Vagina (tissue), 2 donors: ENCODE results near the gene PSMA8. TPM values are rescaled to one million over a fixed set of nuclear protein-coding genes. Genes with fewer than 3 reads are reported as not detected.

ENCODE experiments used
- DNase-seq, 2 donors: peaks; one replicate each; pipeline ENCODE4 v3.0.0-alpha.2; 2017; ENCODE audit errors: extremely low spot score in 2 of 2
- H3K27ac ChIP-seq: fragments of 200-600 bp; sonication (generic); one replicate; pipeline ENCODE4 v1.5.1; 2019
- H3K27me3 ChIP-seq: fragments of 200-600 bp; sonication (generic); one replicate; pipeline ENCODE4 v1.5.1; 2019
- H3K36me3 ChIP-seq, 2 donors: fragments of 200-600 bp; sonication (generic); one replicate each; pipeline ENCODE4 v1.5.1; 2017 to 2019
- H3K4me1 ChIP-seq: fragments of 200-600 bp; sonication (generic); one replicate; pipeline ENCODE4 v1.5.1; 2019
- H3K4me3 ChIP-seq, 2 donors: fragments of 200-600 bp; sonication (generic); 1 replicate in 1 of 2; 2 replicates in 1 of 2; pipeline ENCODE4 v1.5.1; 2016 to 2019
- H3K9me3 ChIP-seq: fragments of 200-600 bp; sonication (generic); one replicate; pipeline ENCODE4 v1.5.1; 2019
- POLR2A ChIP-seq, 2 donors: fragments of 450-650 bp; IDR thresholded peaks; one replicate each; pipeline ENCODE4 v1.6.1; 2017; ENCODE audit warnings: antibody characterized with exemption in 2 of 2, mild to moderate bottlenecking in 2 of 2, moderate library complexity in 2 of 2
- POLR2AphosphoS5 ChIP-seq, 2 donors: sonication (generic); formaldehyde crosslinking; IDR thresholded peaks; one replicate each; pipeline ENCODE4 v1.9.0; 2017; ENCODE audit warnings: antibody characterized with exemption in 2 of 2, mild to moderate bottlenecking in 2 of 2, low read depth in 1 of 2; ENCODE audit not compliant: insufficient read depth in 1 of 2
- intact Hi-C: fragments of 100-400 bp; cut with DNase I; formaldehyde crosslinking; loops from one replicate; pipeline ENCODE4 v1.15.1; 2023
- total RNA-seq: library from RNA; depleted of rRNA; stranded (reverse); fragments of >200 nt; gene quantifications from one replicate; pipeline ENCODE4 v1.2.3, GENCODE V29; 2016
- TF ChIP-seq, protein P1 (sequence below), 3 experiments: fragments of 450-650 bp in 2 of 3; fragments of 200-600 bp in 1 of 3; sonication (generic) in 1 of 3; IDR thresholded peaks; one replicate each; pipeline ENCODE4 v1.5.1; 2017 to 2019; ENCODE audit warnings: antibody characterized with exemption in 3 of 3, mild to moderate bottlenecking in 2 of 3, moderate library complexity in 2 of 3

PSMA8 gene
- total RNA-seq, 1 donor from 2014 or later: not detected

DNA sequence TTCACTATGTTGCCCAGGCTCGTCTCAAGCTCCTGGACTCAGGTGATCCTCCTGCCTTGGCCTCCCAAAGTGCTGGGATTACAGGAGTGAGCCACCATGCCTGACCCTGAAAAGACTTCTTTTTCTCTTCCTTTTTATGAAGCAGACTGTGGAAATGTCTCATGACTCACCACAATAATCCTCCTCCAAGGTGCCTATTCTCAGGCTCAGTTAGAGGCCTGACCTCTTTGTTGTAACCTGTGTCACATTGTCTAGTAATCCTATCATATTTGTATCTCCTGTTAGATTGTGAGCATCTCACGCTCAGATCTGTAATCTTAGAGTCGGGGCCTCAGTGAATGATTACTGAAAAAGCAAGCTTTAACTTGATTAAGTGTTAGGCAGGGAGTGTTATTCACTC is 74.3 kb downstream of the PSMA8 start:
- intact Hi-C loops: no loop called here
- Histone ChIP-seq H3K4me1 (no peaks in the 10 kb centered on the region), H3K27ac (no peak overlapping the region), H3K27me3 (no peaks in the 10 kb centered on the region), H3K9me3 (no peaks in the 10 kb centered on the region), H3K36me3 (no peaks in the 10 kb centered on the region), H3K4me3 (no peak overlapping the region)
- no peak for TF ChIP-seq POLR2AphosphoS5 (IDR thresholded peaks at IDR 0.05; ENCODE audit: insufficient read depth in 1 of 2, low read depth in 1 of 2)
- TF ChIP-seq, protein P1, sequence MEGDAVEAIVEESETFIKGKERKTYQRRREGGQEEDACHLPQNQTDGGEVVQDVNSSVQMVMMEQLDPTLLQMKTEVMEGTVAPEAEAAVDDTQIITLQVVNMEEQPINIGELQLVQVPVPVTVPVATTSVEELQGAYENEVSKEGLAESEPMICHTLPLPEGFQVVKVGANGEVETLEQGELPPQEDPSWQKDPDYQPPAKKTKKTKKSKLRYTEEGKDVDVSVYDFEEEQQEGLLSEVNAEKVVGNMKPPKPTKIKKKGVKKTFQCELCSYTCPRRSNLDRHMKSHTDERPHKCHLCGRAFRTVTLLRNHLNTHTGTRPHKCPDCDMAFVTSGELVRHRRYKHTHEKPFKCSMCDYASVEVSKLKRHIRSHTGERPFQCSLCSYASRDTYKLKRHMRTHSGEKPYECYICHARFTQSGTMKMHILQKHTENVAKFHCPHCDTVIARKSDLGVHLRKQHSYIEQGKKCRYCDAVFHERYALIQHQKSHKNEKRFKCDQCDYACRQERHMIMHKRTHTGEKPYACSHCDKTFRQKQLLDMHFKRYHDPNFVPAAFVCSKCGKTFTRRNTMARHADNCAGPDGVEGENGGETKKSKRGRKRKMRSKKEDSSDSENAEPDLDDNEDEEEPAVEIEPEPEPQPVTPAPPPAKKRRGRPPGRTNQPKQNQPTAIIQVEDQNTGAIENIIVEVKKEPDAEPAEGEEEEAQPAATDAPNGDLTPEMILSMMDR (IDR thresholded peaks at IDR 0.05): no peak
- no peak for TF ChIP-seq POLR2A (IDR thresholded peaks at IDR 0.05)
- DNase-seq: no peak

DNA sequence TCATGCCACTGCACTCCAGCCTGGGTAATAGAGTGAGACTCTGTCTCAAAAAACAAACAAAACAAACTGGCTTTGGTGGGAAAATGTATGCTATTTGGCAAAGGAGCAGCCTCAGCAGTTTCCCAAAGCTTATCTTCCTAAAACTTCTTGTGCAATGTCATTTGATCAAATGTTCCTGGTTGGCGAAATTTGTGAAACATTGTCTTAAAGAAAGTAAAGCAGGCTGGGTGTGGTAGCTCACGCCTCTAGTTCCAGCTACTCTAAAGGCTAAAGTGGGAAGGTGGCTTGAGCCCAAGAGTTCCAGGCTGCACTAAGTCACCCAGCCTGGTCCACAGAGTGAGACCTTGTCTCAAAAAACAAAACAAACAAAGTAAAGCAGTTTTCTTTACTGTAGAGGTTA is 75.3 kb downstream of the PSMA8 start:
- Histone ChIP-seq H3K27me3 (no peaks in the 10 kb centered on the region), H3K4me1 (no peaks in the 10 kb centered on the region), H3K27ac (no peak overlapping the region), H3K4me3 (no peak overlapping the region), H3K36me3 (no peaks in the 10 kb centered on the region), H3K9me3 (no peaks in the 10 kb centered on the region)
- intact Hi-C loops: no loop called here
- TF ChIP-seq, protein P1 (IDR thresholded peaks at IDR 0.05): no peak
- TF ChIP-seq POLR2A (IDR thresholded peaks at IDR 0.05) (no peak), POLR2AphosphoS5 (IDR thresholded peaks at IDR 0.05; ENCODE audit: insufficient read depth in 1 of 2, low read depth in 1 of 2) (no peak)
- DNase-seq: no peak

GRCh38 chr18:26210147-26210546 is 76.5 kb downstream of the PSMA8 start:
- no peak for DNase-seq
- H3K4me3 ChIP-seq: no peak overlapping the region
- H3K27ac ChIP-seq: no peak overlapping the region
- H3K4me1 ChIP-seq: no peaks in the 10 kb centered on the region
- intact Hi-C loops: loop anchor here (10.0 kb wide), 1 partner anchor 1865 kb away; no protein-coding TSS in a partner anchor
- H3K36me3 ChIP-seq: no peaks in the 10 kb centered on the region
- no peaks in the 10 kb centered on the region for H3K27me3 ChIP-seq
- H3K9me3 ChIP-seq: no peaks in the 10 kb centered on the region
- TF ChIP-seq, protein P1 (IDR thresholded peaks at IDR 0.05): no peak
- TF ChIP-seq POLR2A (IDR thresholded peaks at IDR 0.05) (no peak), POLR2AphosphoS5 (IDR thresholded peaks at IDR 0.05; ENCODE audit: insufficient read depth in 1 of 2, low read depth in 1 of 2) (no peak)

DNA sequence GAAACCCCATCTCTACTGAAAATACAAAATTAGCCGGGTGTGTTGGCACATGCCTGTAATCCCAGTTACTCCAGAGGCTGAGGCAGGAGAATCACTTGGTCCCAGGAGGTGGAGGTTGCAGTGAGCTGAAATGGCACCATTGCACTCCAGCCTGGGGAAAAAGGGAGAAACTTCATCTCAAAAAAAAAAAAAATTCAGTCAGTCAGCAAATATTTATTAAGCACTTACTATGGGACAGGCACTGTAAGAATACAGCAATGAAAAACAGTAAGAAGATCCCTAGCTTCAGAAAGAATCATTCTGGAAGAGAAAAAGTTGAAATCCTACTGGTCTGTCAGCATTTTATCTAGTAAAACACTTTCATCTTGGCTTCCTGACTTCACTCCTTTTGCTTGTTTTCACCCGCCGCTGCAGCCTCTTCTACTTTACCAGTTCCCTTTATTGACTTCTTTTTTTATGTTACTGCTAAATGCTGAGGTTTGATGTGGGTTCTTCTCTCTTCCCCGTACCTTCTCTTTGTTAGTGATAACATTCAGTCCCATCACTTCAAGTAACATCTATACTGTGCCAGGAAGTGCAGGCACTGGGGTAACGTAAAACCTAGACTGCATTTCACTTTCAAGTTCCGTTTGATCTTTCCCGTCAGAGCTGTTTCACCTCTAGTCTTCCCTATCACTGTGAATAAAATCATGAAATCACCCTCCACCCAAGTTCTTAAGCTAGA is 81.7 kb downstream of the PSMA8 start:
- no peak for DNase-seq
- Histone ChIP-seq H3K36me3 (no peaks in the 10 kb centered on the region), H3K4me1 (no peaks in the 10 kb centered on the region), H3K4me3 (no peak overlapping the region), H3K27ac (no peak overlapping the region), H3K27me3 (no peaks in the 10 kb centered on the region), H3K9me3 (no peaks in the 10 kb centered on the region)
- intact Hi-C loops: loop anchor here (10.0 kb wide), 1 partner anchor 1859 kb away; no protein-coding TSS in a partner anchor
- TF ChIP-seq POLR2A (IDR thresholded peaks at IDR 0.05): no peak

DNA sequence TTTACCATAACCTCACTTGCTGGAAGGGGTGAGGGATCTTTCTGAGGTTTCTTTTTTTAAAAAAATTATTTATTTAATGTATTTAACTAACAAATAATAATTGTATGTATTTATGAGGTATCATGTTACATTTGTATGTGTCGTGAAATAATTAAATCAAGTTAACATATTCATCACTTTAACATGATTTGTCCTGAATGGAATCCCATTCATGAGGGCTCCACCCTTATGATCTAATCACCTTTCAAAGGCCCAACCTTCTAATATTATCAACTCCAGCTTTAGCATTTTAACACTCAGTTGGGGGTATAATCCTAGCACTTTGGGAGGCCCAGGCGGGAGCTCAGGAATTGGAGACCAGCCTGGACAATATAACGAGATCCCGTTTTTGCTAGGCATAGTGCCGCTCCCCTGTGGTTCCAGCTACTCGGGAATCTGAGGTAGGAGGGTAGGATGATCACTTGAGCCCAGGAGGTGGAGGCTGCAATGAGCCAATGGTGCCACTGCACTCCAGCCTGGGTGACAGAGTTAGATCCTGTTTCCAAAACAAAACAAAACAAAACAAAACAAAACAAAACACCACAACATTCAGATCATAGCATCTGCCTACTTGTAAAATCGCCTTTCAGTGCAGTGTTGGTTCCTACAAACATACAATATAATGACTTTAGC is 91.5 kb downstream of the PSMA8 start:
- H3K27ac ChIP-seq: no peak overlapping the region
- H3K9me3 ChIP-seq: no peaks in the 10 kb centered on the region
- H3K4me3 ChIP-seq: no peak overlapping the region
- TF ChIP-seq POLR2A (IDR thresholded peaks at IDR 0.05) (no peak), POLR2AphosphoS5 (IDR thresholded peaks at IDR 0.05; ENCODE audit: insufficient read depth in 1 of 2, low read depth in 1 of 2) (no peak)
- TF ChIP-seq, protein P1 (IDR thresholded peaks at IDR 0.05): no peak
- no peak for DNase-seq
- H3K27me3 ChIP-seq: no peaks in the 10 kb centered on the region
- H3K36me3 ChIP-seq: no peaks in the 10 kb centered on the region
- intact Hi-C loops: no loop called here
- peaks cover 18% of the 10 kb centered on the region for H3K4me1 ChIP-seq
